H1 (cell line): ENCODE data around the gene CYB561. TPM values are rescaled to one million over a fixed set of nuclear protein-coding genes. Genes with fewer than 3 reads are reported as not detected.

Experiments
- CTCF ChIA-PET: fragments of 300-600 bp; sonication (Branson Sonifier 250); formaldehyde crosslinking; loops from one replicate; lab custom pipeline; 2021; ENCODE audit not compliant: partially characterized antibody; lab: Charles Lee
- POLR2A ChIA-PET: fragments of 300-600 bp; sonication (Branson Sonifier 250); formaldehyde crosslinking; loops from one replicate; lab custom pipeline; 2021; ENCODE audit warnings: inconsistent platforms; ENCODE audit not compliant: partially characterized antibody; lab: Charles Lee
- DNase-seq, 2 experiments: peaks; one replicate each; pipeline versions ENCODE4 v3.0.0 to v3.0.0-alpha.2; 2010 to 2022; ENCODE audit warnings: low spot score in 2 of 2, low read depth in 1 of 2, mixed read lengths in 1 of 2
- FAIRE-seq: peaks from 2 replicates; lab custom pipeline; 2011; peaks lifted over from hg19 to GRCh38; lab: Jason Lieb, UNC
- H2AFZ ChIP-seq: 2 replicates; pipeline ENCODE4 v1.8.1; 2012; ENCODE audit warnings: low read length, inconsistent platforms
- H2AK5ac ChIP-seq: 2 replicates; pipeline ENCODE4 v1.6.1; 2013; ENCODE audit warnings: low read depth, low read length
- H2BK120ac ChIP-seq: replicated peaks from 2 replicates; pipeline ENCODE3; 2013; ENCODE audit warnings: low read depth, low read length, inconsistent platforms
- H2BK12ac ChIP-seq: 2 replicates; pipeline ENCODE4 v1.6.1; 2013; ENCODE audit warnings: low read depth, low read length
- H2BK15ac ChIP-seq: 2 replicates; pipeline ENCODE4 v1.6.1; 2013; ENCODE audit warnings: low read length
- H2BK20ac ChIP-seq: 2 replicates; pipeline ENCODE4 v1.6.1; 2013; ENCODE audit warnings: low read length
- H2BK5ac ChIP-seq: 2 replicates; pipeline ENCODE4 v1.6.1; 2013; ENCODE audit warnings: low read depth, low read length
- H3K14ac ChIP-seq: 2 replicates; pipeline ENCODE4 v1.6.1; 2013; ENCODE audit warnings: inconsistent platforms; ENCODE audit not compliant: insufficient read length
- H3K18ac ChIP-seq: 2 replicates; pipeline ENCODE4 v1.6.1; 2013; ENCODE audit warnings: low read length; ENCODE audit errors: extremely low read depth
- H3K23ac ChIP-seq: 2 replicates; pipeline ENCODE4 v1.6.1; 2013; ENCODE audit warnings: inconsistent platforms; ENCODE audit not compliant: insufficient read length
- H3K23me2 ChIP-seq: 2 replicates; pipeline ENCODE4 v1.6.1; 2013; ENCODE audit warnings: low read depth, low read length
- H3K27ac ChIP-seq: 2 replicates; pipeline ENCODE4 v1.6.1; 2011; ENCODE audit warnings: low read depth, low read length, inconsistent platforms
- H3K27me3 ChIP-seq, 4 experiments: replicated peaks in 1 of 4; 1 replicate in 1 of 4; 2 replicates in 3 of 4; pipeline versions ENCODE4 v1.6.1 to v1.8.1; 2011 to 2013; ENCODE audit warnings: low read length in 3 of 4, mild to moderate bottlenecking in 3 of 4, inconsistent platforms in 2 of 4, mixed read lengths in 2 of 4, moderate library complexity in 1 of 4; ENCODE audit not compliant: control insufficient read depth in 3 of 4, insufficient read depth in 3 of 4; ENCODE audit errors: extremely low read depth in 1 of 4
- H3K36me3 ChIP-seq, 4 experiments: 2 replicates each; pipeline versions ENCODE4 v1.6.1 to v1.8.1; 2011 to 2013; ENCODE audit warnings: mild to moderate bottlenecking in 4 of 4, low read length in 3 of 4, moderate library complexity in 2 of 4, control low read depth in 1 of 4, inconsistent platforms in 1 of 4; ENCODE audit not compliant: insufficient read depth in 4 of 4, control insufficient read depth in 2 of 4
- H3K4ac ChIP-seq: replicated peaks from 2 replicates; pipeline ENCODE3; 2013; ENCODE audit warnings: low read length, low read depth, mixed read lengths, inconsistent platforms; ENCODE audit not compliant: insufficient read length
- H3K4me1 ChIP-seq, 4 experiments: replicated peaks in 1 of 4; 1 replicate in 1 of 4; 2 replicates in 3 of 4; pipeline versions ENCODE4 v1.6.1 to v1.8.1; 2011 to 2013; ENCODE audit warnings: low read length in 3 of 4, inconsistent platforms in 2 of 4, mixed read lengths in 1 of 4; ENCODE audit not compliant: insufficient read depth in 4 of 4, control insufficient read depth in 3 of 4
- H3K4me2 ChIP-seq, 2 experiments: 2 replicates each; pipeline versions ENCODE4 v1.6.1 to v1.8.1; 2011 to 2013; ENCODE audit warnings: low read depth in 2 of 2, low read length in 2 of 2, control low read depth in 1 of 2, inconsistent platforms in 1 of 2, mild to moderate bottlenecking in 1 of 2; ENCODE audit not compliant: insufficient read depth in 1 of 2
- H3K4me3 ChIP-seq, 4 experiments: fragments of 200-600, 300-600 bp in 1 of 4; sonication (generic), shearing (Covaris generic), sonication (Bioruptor Twin) in 1 of 4; 2 replicates each; pipeline versions ENCODE4 v1.5.1 to v1.8.1; 2011 to 2016; ENCODE audit warnings: low read length in 4 of 4, low read depth in 3 of 4, control low read depth in 2 of 4, inconsistent platforms in 2 of 4, mild to moderate bottlenecking in 2 of 4, mixed read lengths in 1 of 4, moderate library complexity in 1 of 4; ENCODE audit not compliant: insufficient read depth in 2 of 4; ENCODE audit errors: extremely low read depth in 1 of 4
- H3K56ac ChIP-seq: replicated peaks from 2 replicates; pipeline ENCODE3; 2013; ENCODE audit warnings: low read depth, mild to moderate bottlenecking, mixed read lengths, low read length, inconsistent platforms; ENCODE audit not compliant: insufficient read length
- H3K79me1 ChIP-seq: 2 replicates; pipeline ENCODE4 v1.6.1; 2013; ENCODE audit warnings: low read depth, low read length, control low read depth
- H3K79me2 ChIP-seq, 2 experiments: 2 replicates each; pipeline versions ENCODE4 v1.6.1 to v1.8.1; 2012 to 2013; ENCODE audit warnings: low read length in 2 of 2, mild to moderate bottlenecking in 2 of 2, inconsistent platforms in 1 of 2; ENCODE audit not compliant: insufficient read depth in 2 of 2, control insufficient read depth in 1 of 2
- H3K9ac ChIP-seq, 4 experiments: replicated peaks in 1 of 4; 1 replicate in 1 of 4; 2 replicates in 3 of 4; pipeline versions ENCODE4 v1.6.1 to v1.8.1; 2011 to 2013; ENCODE audit warnings: low read depth in 3 of 4, low read length in 3 of 4, control low read depth in 2 of 4, mild to moderate bottlenecking in 2 of 4, moderate library complexity in 2 of 4, inconsistent platforms in 1 of 4; ENCODE audit errors: extremely low read depth in 1 of 4
- H3K9me3 ChIP-seq, 2 experiments: 2 replicates each; pipeline versions ENCODE4 v1.6.1 to v1.8.1; 2012 to 2013; ENCODE audit warnings: mild to moderate bottlenecking in 2 of 2, moderate library complexity in 2 of 2, control low read depth in 1 of 2, inconsistent platforms in 1 of 2, low read depth in 1 of 2, low read length in 1 of 2, mixed read lengths in 1 of 2; ENCODE audit not compliant: insufficient read depth in 2 of 2
- H4K20me1 ChIP-seq, 2 experiments: replicated peaks in 1 of 2; 2 replicates each; pipeline versions ENCODE3 to v1.8.1; 2011 to 2013; ENCODE audit warnings: inconsistent platforms in 2 of 2, low read length in 2 of 2, mild to moderate bottlenecking in 1 of 2; ENCODE audit not compliant: insufficient read depth in 2 of 2, control insufficient read depth in 1 of 2
- H4K5ac ChIP-seq: 2 replicates; pipeline ENCODE4 v1.6.1; 2013; ENCODE audit warnings: low read length, low read depth, mixed read lengths, inconsistent platforms; ENCODE audit not compliant: insufficient read length
- H4K8ac ChIP-seq: 2 replicates; pipeline ENCODE4 v1.8.0; 2013; ENCODE audit warnings: mild to moderate bottlenecking, moderate library complexity, low read length, inconsistent platforms; ENCODE audit not compliant: insufficient read depth; ENCODE audit errors: extremely low read depth
- H4K91ac ChIP-seq: replicated peaks from 2 replicates; pipeline ENCODE3; 2013; ENCODE audit warnings: low read length, mixed read lengths, inconsistent platforms; ENCODE audit not compliant: insufficient read length
- ASH2L ChIP-seq: fragments of 200-600, 300-600 bp; sonication (generic); IDR thresholded peaks from one replicate; pipeline ENCODE4 v1.7.1; 2017; ENCODE audit warnings: low read length
- BCL11A ChIP-seq, 2 experiments: IDR thresholded peaks; one replicate each; pipeline ENCODE4 v1.6.1; 2011; ENCODE audit warnings: low read depth in 2 of 2, low read length in 2 of 2, mild to moderate bottlenecking in 2 of 2
- CBX8 ChIP-seq: fragments of 300-800, 300-1000 bp; sonication (generic); IDR thresholded peaks from 2 replicates; pipeline ENCODE4 v1.7.1; 2016; ENCODE audit warnings: low read depth, low read length, borderline replicate concordance
- E2F6 ChIP-seq: IDR thresholded peaks from 2 replicates; pipeline ENCODE4 v1.6.1; 2012; ENCODE audit warnings: inconsistent platforms
- EGR1 ChIP-seq: IDR thresholded peaks from 2 replicates; pipeline ENCODE4 v1.6.1; 2011; ENCODE audit warnings: low read depth, low read length, borderline replicate concordance
- EZH2 ChIP-seq: fragments of 200-600 bp; sonication (generic); IDR thresholded peaks from 2 replicates; pipeline ENCODE4 v1.7.1; 2012; ENCODE audit warnings: low read depth, mild to moderate bottlenecking, moderate library complexity, low read length, inconsistent platforms; ENCODE audit not compliant: severe bottlenecking
- KDM1A ChIP-seq: fragments of 200-600, 300-600 bp; sonication (generic); IDR thresholded peaks from 2 replicates; pipeline ENCODE4 v1.7.1; 2016; ENCODE audit warnings: mild to moderate bottlenecking, low read length, borderline replicate concordance
- KDM5A ChIP-seq: fragments of 200-600 bp; IDR thresholded peaks from 2 replicates; pipeline ENCODE4 v1.7.1; 2012; ENCODE audit warnings: mild to moderate bottlenecking, low read length, inconsistent platforms, mixed read lengths
- RFX5 ChIP-seq: IDR thresholded peaks from 2 replicates; pipeline ENCODE4 v1.6.1; 2011; ENCODE audit warnings: low read depth, low read length, improper control_type of control experiment, borderline replicate concordance
- SAP30 ChIP-seq: fragments of 300-600 bp; sonication (generic); IDR thresholded peaks from 2 replicates; pipeline ENCODE4 v1.7.1; 2012; ENCODE audit warnings: low read length, moderate library complexity, mild to moderate bottlenecking, inconsistent platforms; ENCODE audit not compliant: insufficient read depth, insufficient replicate concordance
- WGBS, 2 experiments: shearing (Covaris generic) in 1 of 2; methylation state at CpG; one replicate each; pipeline versions ENCODE4 v1.1.6 to v1.1.7; 2013 to 2015; ENCODE audit warnings: low lambda C conversion rate in 2 of 2, mixed read lengths in 2 of 2, inconsistent platforms in 1 of 2, low coverage in 1 of 2, missing lambda C conversion rate in 1 of 2; ENCODE audit not compliant: insufficient replicate concordance in 2 of 2, insufficient coverage in 1 of 2, insufficient read length in 1 of 2; ENCODE audit errors: extremely low coverage in 1 of 2, missing lambda C conversion rate in 1 of 2; 5-methylcytosine and 5-hydroxymethylcytosine counted together
- polyA plus RNA-seq, 7 experiments: library from polyadenylated mRNA; depleted of rRNA in 3 of 7; stranded (reverse) in 5 of 7; unstranded in 2 of 7; fragments of >200 nt in 5 of 7; fragments of 200-250 nt in 2 of 7; gene quantifications; 1 replicate in 5 of 7; 2 replicates in 1 of 7; 4 replicates in 1 of 7; pipeline versions ENCODE4 v1.2.1 to v1.2.3, GENCODE V29; 2011 to 2013; ENCODE audit warnings: missing spikeins in 2 of 7, mixed read lengths in 2 of 7
- total RNA-seq: library from RNA; stranded (reverse); fragmentation: NEBNext Ultra II Directional; extraction: Animal tissue kit (Norgen Biotek cat#: 25700); gene quantifications from 2 replicates; pipeline ENCODE4 v1.2.1, GENCODE V29; 2021

Gene CYB561
- total and polyA plus RNA-seq, 2 of the 8 experiments (the other 6 are each of a cell fraction or from before 2014, with no cell fraction given), result 19.7 to 23.4 TPM

- Histone ChIP-seq H2BK120ac (no peak overlapping the region), H3K27ac (no peak overlapping the region; the same call in 1 of the 2 replicates), H2BK20ac (no peak overlapping the region), H3K79me2 (no peaks in the 10 kb centered on the region), H3K9ac (peak overlapping the region in 3 of 4 experiments; percentile 25 to 45 (median 34); a peak in 5 of 7 replicates), H3K4me2 (peak overlapping the region; percentile 73 to 96), H4K5ac (peak overlapping the region; percentile 2), H2BK5ac (0 out of 2 replicates have a peak overlapping the region, but pooled peaks have one; percentile 69), H4K91ac (peak overlapping the region; percentile 84), H3K9me3 (no peaks in the 10 kb centered on the region), H3K56ac (no peak overlapping the region), H2BK15ac (peak overlapping the region; percentile 92; the same call in 1 of the 2 replicates), H3K4me3 (peak overlapping the region; percentile 19 to 74 (median 40); a peak in 5 of 8 replicates), H3K79me1 (0 out of 2 replicates have a peak, but pooled peaks cover 2% of the 10 kb centered on the region), H3K36me3 (no peaks in the 10 kb centered on the region), H4K20me1 (no peaks in the 10 kb centered on the region), H3K14ac (no peak overlapping the region), H3K23me2 (peaks cover 9% of the 10 kb centered on the region; the same call in 1 of the 2 replicates), H3K18ac (peak overlapping the region; percentile 93), H2BK12ac (peak overlapping the region; percentile 60), H3K4me1 (peaks cover 0 to 20% (median 10%) of the 10 kb centered on the region in 4 experiments; a peak in 6 of 7 replicates), H4K8ac (peak overlapping the region; percentile 94), H2AK5ac (peak overlapping the region; percentile 84), H2AFZ (no peak overlapping the region), H3K4ac (no peak overlapping the region), H3K27me3 (peaks cover 0 to 10% (median 2%) of the 10 kb centered on the region in 4 experiments; a peak in 2 of 7 replicates), H3K23ac (no peak overlapping the region)
- WGBS, 2 experiments, result 30% methylated on average over 35 of the region's 44 CpGs; no CpG with 5 or more reads in 1 of the 2 experiments
- peak in 1 of 2 experiments; percentile 82 for DNase-seq
- ChIA-PET CTCF (interaction anchor here (1.0 to 29.0 kb wide), 8 partner anchors 20 to 165 kb away, joined by 3 to 758 read pairs (median 4); partner anchors contain the start of gene ACE), POLR2A (interaction anchor here (1.0 to 5.1 kb wide), 10 partner anchors 8 to 251 kb away, joined by 3 to 33 read pairs (median 4); partner anchors contain the start of genes ACE and TACO1)
- no peak for FAIRE-seq
- no peak for TF ChIP-seq SAP30
- TF ChIP-seq BCL11A (IDR thresholded peaks at IDR 0.05; ENCODE audit: low read depth in 2 of 2, low read length in 2 of 2), result no peak
- TF ChIP-seq KDM1A, result no peak
- peak; percentile 37 for TF ChIP-seq ASH2L
- peak; percentile 82 for TF ChIP-seq E2F6
- TF ChIP-seq RFX5, result no peak
- TF ChIP-seq KDM5A, result no peak
- TF ChIP-seq EZH2, result no peak
- 0 out of 2 replicates have a peak, but pooled peaks have one; percentile 25 for TF ChIP-seq EGR1
- no peak for TF ChIP-seq CBX8
Measured at GRCh38 chr17:63446753-63447470, 806 bp upstream of the CYB561 start.
